C4-2B (cell line): ENCODE measurements around the gene SAMD13.

Experiments used
- H3K27ac ChIP-seq: fragments of 450-650 bp; 2 replicates; pipeline ENCODE4 v1.5.1; 2017
- ZFX ChIP-seq: fragments of 450-650 bp; IDR thresholded peaks from 2 replicates; pipeline ENCODE4 v1.6.1; 2017
- TF ChIP-seq, protein P1 (sequence below): fragments of 450-650 bp; conservative IDR thresholded peaks from 2 replicates; pipeline ENCODE4 v1.5.1; 2017; ENCODE audit warnings: mild to moderate bottlenecking

The SAMD13 gene

DNA sequence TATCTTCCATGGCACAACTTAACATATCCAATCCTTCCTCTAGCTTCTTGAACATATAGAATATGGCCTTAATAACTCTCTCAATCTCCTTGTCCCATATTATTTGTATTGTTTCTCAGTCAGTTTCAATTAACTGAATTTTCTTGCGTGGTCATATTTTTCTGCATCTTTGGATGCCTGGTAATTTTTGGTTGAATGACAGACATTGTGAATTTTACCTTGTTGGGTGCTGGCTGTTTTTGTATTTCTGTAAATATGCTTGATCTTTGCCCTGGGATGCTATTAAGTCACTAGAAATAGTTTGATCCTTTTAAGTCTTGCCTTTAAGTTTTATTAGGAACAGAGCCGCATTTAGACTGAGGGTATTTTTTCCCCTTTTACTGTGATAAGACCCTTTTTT, 5.9 kb downstream of the SAMD13 start:
- no peak for TF ChIP-seq ZFX
- TF ChIP-seq, protein P1, sequence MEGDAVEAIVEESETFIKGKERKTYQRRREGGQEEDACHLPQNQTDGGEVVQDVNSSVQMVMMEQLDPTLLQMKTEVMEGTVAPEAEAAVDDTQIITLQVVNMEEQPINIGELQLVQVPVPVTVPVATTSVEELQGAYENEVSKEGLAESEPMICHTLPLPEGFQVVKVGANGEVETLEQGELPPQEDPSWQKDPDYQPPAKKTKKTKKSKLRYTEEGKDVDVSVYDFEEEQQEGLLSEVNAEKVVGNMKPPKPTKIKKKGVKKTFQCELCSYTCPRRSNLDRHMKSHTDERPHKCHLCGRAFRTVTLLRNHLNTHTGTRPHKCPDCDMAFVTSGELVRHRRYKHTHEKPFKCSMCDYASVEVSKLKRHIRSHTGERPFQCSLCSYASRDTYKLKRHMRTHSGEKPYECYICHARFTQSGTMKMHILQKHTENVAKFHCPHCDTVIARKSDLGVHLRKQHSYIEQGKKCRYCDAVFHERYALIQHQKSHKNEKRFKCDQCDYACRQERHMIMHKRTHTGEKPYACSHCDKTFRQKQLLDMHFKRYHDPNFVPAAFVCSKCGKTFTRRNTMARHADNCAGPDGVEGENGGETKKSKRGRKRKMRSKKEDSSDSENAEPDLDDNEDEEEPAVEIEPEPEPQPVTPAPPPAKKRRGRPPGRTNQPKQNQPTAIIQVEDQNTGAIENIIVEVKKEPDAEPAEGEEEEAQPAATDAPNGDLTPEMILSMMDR, result no peak
- H3K27ac ChIP-seq, result no peak overlapping the region

DNA sequence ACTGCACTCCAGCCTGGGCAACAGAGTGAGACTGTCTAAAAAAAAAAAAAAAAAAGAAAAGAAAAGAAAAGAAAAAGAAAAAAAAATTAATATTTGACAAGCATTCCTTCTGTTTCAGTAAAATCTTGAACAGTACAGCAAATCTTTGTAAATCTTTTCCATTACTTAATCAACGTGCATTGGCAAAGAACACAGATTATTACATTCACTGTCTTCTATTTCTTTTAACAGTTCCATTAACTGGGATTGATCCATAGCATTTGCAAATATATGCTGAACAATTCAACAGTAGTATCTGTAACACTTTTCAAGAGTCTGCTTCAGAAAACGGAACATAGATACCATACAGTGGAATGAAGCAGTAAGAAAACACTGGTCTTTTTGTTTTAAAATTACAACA, 9.8 kb downstream of the SAMD13 start:
- no peak for TF ChIP-seq ZFX
- TF ChIP-seq, protein P1, result no peak
- no peak overlapping the region for H3K27ac ChIP-seq

DNA sequence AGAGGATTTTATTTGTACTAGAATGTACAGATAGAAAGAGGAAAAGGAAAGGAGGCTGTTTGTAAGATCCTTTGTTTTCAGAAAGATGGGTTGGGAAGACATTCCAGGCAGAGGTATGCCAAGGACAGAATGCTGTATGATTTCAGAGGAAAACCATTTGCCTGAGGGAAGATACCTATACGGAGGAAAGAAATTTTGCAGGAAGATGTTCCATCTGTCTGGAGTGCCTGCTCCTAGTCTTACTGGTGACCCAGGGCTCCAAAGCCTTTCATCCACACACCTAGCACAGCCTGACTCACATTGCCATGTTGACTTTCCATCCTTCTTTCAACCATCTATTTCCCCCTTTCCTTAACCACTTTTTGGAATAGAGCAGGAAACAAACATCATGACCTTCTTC, 18.2 kb downstream of the SAMD13 start:
- peak overlapping the region; percentile 23; the same call in 1 of the 2 replicates for H3K27ac ChIP-seq
- no peak for TF ChIP-seq ZFX
- TF ChIP-seq, protein P1, result no peak

DNA sequence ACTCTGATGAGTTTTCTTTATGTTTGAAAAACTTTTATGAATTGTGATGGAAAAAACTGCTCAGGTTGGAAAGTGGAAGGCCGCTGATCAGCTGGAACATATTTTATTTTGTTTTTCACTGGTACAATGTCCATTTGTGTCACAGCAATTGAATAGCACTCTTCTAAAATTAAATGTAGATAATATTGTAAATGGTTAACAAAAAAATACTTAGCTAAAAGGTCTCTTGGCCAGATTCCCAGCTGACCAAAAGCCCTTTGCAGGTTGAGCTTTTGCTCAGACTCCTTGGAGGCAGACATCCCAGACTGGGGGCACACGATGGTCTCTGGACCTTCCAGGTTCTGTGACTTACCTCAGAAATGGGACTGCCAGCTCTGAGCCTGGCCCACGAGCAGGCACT, 26.3 kb downstream of the SAMD13 start:
- H3K27ac ChIP-seq, result no peak overlapping the region
- TF ChIP-seq, protein P1, result no peak
- no peak for TF ChIP-seq ZFX

DNA sequence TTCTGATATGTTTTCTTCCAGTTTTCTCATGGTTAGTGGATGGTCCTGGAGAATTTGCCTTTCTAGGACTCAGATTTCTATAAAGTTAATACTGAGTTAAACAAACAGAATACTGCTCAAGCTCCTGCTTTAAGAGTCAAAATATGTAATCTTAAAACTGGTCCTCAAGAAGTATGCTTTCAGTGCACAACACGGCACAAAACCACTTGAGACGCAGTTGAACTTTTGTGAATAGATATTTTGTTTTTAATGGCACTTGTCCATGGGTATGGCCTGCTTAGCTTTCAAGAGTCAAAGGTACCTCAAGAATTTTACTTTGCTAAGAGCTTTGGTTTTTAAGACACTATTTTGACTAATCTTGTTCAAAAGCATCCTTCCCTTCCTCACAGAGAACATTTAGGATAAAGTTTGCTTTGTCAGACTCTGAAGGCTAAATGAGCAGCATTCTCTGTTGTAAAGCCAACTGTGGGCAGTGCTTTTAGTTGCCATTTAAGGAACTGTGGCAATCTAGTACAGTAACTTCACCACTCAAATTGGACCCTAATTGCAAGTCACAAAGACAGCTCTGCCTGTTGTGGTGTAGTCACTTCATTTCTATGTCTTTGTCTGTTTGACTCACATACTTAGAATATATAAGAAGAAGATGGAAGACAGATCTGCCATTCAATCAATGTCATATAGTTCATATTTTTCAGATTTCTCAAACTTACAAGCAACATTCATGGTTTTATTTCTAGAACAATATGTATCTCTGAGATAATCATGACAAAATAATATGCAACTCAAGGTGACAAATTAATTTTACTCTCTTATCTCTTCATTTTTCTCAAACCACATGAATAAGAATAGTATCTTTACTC, 28.8 kb downstream of the SAMD13 start:
- no peak overlapping the region for H3K27ac ChIP-seq
- TF ChIP-seq, protein P1, result no peak
- TF ChIP-seq ZFX, result no peak

DNA sequence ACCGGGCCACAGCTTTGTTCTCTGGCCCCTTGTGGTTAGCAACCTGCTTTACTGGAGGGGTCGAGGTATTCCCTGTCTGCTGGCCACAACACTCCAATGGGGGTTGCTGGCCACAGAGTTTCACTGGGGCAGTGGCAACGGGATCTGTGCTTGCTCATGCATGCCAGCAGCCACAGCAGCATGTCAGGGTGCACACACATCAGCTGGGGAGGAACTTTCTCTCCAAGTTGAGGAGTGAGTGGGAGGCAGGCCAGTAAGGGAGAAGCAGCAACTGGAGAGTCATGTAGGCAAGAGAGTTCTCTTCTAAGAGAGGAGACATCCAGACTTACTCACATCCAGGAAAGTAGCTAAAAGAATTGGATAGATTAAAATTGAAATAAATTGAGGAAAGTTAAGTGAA, 38.0 kb downstream of the SAMD13 start:
- TF ChIP-seq, protein P1, result no peak
- no peak for TF ChIP-seq ZFX
- no peak overlapping the region for H3K27ac ChIP-seq

DNA sequence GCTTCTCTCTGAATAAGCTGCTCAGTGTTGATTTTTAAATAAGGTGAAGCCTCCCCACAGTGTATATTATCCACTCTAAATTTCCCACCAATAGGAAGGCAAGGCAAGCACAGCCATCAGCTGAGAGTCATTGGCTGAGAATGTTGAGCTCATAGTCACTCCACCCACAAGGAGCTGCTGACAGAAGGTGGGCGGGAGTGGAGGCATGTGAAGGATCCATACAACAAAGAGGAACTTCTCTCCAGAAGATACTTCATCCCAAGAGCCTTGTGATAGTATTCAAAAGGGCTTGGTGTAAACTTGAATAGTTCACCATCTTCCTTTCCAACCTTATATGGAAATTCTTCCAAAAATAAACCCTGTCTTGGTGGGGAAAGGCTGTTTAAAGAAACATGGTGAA, 42.8 kb downstream of the SAMD13 start:
- TF ChIP-seq, protein P1, result no peak
- no peak for TF ChIP-seq ZFX
- no peak overlapping the region for H3K27ac ChIP-seq
